SW 1271 (cell line): ENCODE measurements around the gene BTBD6.

Experiments
- DNase-seq, 2 experiments: peaks; one replicate each; lab custom pipeline; 2025; lab: John Stamatoyannopoulos, UW

The BTBD6 gene

GRCh38 chr14:105211086-105211757 lies 37.1 kb upstream of the BTBD6 start:
- no peak for DNase-seq

DNA sequence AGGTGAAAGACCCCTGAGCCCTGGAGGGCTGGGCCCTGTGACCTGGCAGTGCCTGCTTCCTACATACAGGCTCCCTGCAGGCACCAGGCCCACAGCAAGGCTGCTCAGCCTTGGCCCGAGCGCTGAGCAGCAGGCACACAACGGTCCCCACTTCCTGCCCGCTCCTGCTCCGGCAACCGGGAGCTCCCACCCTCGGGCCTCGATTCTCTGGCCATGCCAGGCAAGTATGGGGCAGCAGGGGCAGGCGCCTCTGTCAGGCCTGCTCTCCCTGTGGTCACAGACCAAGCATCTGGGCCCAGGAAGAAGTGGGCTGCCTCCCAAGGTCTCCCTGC lies 36.6 kb upstream of the BTBD6 start:
- no peak for DNase-seq

GRCh38 chr14:105212541-105213300 lies 35.6 kb upstream of the BTBD6 start:
- DNase-seq: no peak

GRCh38 chr14:105213361-105213760 lies 35.0 kb upstream of the BTBD6 start:
- no peak for DNase-seq

- no peak for DNase-seq
These were observed 33.9 kb upstream of the BTBD6 start for GRCh38 chr14:105214324-105214915.

DNA sequence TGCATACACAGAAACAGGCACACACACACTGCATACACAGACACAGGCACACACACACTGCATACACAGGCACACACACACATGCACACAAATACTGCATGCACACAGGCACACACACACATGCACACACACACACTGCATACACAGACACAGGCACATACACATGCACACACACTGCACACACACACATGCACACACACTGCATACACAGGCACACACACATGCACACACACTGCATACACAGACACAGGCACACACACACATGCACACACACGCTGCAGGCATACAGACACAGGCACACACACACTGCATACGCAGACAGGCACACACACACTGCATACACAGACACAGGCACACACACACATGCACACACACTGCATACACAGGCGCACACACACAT lies 32.7 kb upstream of the BTBD6 start:
- DNase-seq: no peak

GRCh38 chr14:105216490-105217247 lies 31.7 kb upstream of the BTBD6 start:
- no peak for DNase-seq

- no peak for DNase-seq
These were observed 30.6 kb upstream of the BTBD6 start for GRCh38 chr14:105217774-105218173.

DNA sequence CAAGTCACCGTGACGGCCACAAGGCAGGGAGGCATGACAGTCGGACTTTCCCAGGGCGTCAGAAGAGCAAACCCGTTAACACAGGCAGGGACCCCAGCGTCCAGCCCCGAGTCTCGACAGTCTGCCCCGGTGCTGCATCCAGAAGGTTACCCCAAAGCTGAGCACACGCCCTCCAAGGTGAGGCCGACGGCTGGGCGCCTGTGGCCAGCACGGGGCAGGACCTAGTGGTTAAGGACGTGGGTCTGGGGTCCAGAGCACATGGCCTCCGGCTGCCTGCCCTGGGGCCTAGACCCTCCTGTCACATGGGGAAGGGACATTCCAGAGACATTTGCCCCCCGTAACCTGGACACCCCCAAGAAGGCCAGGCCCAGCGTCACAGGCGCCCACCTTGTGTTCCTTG lies 29.7 kb upstream of the BTBD6 start:
- no peak for DNase-seq

GRCh38 chr14:105219043-105219612 lies 29.2 kb upstream of the BTBD6 start:
- DNase-seq: no peak

- DNase-seq: no peak
These were observed 28.6 kb upstream of the BTBD6 start for GRCh38 chr14:105219753-105220152.

GRCh38 chr14:105220699-105221597 lies 27.4 kb upstream of the BTBD6 start:
- DNase-seq: no peak

DNA sequence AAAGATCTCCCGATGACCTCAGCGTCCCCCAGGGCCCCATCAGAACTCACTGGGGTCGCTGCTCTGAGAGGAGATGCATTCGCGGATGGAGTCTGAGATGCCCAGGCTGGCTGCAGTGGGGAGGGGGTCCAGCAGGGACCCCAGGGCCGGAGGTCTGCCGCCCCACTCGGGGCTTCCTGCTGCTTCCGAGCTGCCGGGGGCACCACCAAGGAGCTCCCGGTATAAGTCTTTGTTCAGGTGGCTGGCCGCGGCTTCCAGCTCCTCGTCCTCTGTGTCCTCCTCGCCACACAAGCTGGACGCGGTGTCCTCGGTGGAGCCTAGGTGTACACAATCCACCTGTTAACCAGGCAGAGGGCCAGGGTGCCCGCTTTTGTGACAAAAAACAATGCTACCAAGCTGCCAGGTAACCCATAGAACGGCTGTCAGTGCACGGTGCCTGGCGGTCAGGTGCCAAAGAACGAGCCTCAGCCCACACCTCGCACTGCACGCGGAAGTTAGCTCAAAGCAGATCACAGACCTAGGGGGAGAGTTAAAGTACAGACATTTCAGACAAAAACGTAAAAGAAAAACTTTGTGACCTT lies 26.6 kb upstream of the BTBD6 start:
- no peak for DNase-seq

GRCh38 chr14:105223260-105223659 lies 25.1 kb upstream of the BTBD6 start:
- DNase-seq: no peak

GRCh38 chr14:105223770-105224544 lies 24.4 kb upstream of the BTBD6 start:
- no peak for DNase-seq

DNA sequence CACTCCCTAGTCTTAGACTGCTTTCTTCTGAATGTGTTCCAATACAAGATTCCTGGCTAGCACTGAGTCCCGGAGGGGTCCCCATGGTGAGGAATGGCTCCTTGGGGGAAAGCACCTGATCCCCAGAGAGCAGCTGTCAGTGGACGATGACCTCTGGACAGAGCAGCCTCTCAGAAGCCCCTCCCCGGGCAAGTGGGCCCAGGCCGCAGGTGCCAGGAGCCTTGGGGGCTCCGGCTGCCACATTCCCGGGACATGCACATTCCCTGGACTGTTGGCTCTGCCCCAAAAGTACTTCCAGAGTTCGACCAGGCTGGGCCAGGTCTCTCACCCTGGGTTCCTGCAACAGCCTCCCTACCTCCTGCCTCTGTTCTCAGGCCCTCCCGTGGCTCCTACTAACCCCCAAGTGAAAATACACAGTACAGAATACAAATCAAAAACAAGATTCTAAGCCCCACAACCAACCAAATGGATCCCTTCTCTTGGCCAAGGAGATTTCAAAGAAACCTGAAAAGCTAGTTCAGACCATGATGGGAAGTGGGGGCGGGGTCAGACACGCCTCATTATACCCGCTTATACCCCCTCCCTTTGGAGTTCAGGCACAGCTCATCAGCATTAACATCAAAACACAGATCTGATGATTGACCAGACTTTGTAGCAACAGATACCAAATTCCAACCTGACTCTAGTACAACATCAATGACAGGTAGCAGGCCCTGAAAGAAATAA lies 23.3 kb upstream of the BTBD6 start:
- DNase-seq: no peak

GRCh38 chr14:105226198-105226597 lies 22.1 kb upstream of the BTBD6 start:
- DNase-seq: no peak

GRCh38 chr14:105227346-105227745 lies 21.0 kb upstream of the BTBD6 start:
- no peak for DNase-seq

- no peak for DNase-seq
These were observed 19.8 kb upstream of the BTBD6 start for GRCh38 chr14:105228562-105228961.
